GM19099 (cell line): ENCODE measurements around the gene DLG2.

Experiments used
- POLR2A ChIP-seq: IDR thresholded peaks from 3 replicates; pipeline ENCODE4 v1.6.1; 2011; ENCODE audit warnings: low read depth; ENCODE audit not compliant: insufficient read length; ENCODE audit errors: extremely low read depth

The DLG2 gene

DNA sequence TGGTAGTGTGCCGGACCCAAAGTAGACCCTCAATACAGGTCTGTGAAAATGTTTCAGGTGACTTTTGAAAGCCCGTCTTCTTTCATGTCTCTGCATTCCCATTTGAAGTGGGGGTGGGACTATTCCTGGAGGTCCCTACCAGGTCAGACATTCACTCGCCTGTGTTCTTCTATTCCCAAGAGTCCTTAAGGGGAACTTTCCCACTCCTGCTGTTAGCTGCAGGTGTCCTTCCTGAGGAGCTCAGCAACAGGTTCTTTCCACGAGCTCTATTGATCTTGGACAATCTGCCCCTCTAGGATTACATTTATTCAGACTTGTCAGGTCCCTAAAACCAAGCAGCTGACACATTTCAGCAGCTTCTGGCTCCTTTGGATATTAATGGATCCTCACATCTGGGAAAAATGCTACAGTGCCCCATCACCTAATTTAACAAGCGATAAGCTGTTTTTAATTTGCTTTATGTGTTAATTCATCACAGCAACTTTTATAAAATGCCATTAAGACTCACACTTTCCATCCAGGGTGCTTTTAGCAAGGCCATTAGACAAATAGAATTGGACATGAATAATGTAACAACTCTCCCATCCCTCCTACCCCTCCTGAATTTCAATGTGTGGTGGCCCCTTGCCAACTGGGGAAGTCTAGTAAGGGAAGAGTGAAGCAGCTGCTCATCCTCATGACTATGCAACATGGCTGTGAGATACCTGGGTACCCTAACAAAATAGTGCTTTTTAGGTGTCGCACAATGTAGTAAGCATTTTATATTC is 2081.5 kb downstream of the DLG2 start:
- no peak for TF ChIP-seq POLR2A

DNA sequence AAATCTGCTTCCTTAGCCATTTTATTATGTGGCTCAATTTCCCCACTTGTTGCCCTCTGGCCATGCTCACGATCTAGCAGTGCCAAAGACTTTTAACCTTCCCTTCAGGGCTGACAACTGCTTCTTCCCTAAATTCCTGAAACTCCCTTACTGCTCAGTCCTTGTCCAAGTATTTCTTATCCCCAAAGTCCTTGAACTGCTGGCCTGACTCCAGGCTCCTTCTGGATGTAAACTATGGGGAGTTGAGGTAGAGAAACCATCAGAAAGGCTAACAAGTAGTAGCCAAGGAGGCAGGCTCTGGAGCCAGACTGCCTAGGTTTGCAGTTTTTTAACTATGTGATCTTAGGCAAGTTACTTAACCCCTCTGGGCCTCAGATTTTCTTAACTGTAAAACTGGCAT is 2082.3 kb downstream of the DLG2 start:
- no peak for TF ChIP-seq POLR2A

DNA sequence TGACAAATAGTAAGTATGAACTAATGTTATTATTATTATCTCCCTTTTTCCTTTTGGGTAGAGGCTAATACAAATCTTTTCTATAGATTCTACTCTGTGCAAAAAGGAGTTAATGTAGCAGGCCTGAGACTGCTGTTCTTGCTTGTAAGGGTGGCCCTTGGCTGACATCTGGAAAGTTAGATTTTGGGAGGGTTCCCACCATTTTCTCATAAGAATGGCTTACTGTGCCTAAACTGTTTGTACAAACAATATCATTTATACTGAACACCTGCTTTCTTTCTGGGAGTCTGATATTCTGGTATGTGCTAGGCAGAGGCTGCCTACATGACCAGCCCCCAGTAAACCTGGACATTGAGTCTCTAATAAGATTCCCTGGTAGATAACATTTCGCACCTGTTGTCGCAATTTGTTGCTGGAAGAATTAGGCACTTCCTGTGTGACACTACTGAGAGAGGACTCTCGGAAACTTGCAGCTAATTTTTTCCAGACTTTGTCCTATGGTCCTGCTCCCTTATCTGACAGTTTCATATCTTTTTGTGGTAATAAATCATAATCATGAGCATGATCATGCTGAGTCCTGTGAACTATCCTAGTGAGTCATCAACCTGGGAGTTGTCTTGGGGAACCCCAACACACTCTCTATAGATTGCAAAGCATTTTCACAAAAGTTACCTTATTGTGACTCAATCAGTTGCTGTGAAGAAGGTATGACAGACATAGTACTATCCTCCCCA is 2083.3 kb downstream of the DLG2 start:
- TF ChIP-seq POLR2A, result no peak

DNA sequence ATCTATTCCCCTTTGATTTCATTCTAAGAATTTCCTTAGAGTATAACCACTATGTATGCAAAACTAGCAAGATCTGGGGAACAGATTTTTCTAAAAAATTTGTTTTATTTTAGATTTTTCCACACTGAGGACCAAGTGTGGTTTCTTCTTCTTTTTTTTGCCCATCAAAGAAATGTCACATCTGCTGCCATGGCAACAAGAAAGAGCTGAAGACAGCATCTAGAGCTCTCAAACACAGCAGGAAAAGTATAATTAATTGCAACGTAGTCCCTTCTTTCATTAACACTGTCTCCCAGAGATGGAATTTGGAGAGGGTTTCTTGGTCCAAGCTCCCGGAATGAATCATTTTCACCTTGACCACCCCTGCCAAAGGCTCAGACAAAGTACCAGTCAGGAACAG is 2084.3 kb downstream of the DLG2 start:
- no peak for TF ChIP-seq POLR2A

DNA sequence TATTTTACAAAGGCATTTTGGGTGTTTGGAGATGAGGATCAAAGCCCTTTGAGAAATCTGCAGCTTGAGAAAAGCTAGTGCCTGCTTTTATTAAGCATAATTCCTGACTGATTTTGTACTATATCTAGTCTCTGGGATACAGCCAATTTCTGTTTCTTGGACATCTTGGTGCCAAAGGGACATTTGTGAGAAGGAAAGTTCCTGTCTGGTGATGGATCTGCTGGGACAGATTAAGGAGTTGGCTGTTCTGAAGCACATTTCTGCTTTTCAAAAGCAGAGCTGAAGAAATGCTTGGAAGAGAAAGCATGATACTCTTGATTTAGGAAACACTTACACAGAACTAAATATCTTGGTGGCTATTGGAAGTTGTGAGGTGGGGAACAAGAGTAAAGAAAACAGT is 2086.4 kb downstream of the DLG2 start:
- no peak for TF ChIP-seq POLR2A

DNA sequence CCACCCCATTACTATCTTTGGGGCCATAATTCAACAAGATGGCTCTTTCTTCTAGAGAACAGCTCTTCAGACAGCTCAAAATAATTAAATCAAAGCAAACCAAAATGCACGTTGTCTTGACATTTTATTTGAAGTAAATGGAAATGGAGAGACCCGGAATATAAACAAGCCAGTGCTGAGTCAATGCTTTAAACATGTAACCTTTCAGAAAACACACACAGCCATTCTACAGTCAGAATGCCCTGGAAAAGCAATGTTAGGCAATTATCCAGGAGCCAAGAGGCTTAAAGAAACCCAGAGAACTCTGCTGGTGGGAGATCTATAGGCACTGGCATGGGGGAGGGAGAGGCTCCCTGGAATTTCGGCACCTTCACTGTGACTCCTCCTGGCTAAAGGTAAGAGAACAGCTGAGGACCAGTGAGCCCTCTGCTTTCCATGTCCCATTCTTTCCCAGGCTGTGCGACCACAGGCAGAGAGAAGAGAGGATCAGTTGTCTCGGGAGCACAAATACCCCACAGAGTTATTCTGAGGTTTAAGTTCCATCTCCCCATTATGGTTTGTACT is 2086.9 kb downstream of the DLG2 start:
- TF ChIP-seq POLR2A, result no peak

DNA sequence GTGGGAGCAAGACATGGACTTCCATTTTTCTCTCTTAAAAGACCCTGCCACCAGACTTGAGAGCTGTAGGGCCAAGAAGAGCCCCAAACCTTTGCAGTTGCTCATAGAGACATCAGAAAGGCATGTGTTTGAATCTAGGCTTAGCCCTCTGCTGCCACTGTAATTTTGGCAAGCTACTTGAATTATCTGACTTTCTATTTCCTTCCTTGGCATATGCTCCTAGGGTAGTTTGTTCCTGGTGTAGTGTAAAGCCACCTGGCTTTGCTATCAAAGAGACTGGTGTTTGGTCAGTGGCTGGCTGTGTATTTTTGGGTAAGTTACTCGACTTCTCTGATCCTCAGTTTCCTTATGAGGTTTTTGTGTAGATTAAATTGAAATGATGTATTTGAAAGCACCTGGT is 2088.9 kb downstream of the DLG2 start:
- no peak for TF ChIP-seq POLR2A

DNA sequence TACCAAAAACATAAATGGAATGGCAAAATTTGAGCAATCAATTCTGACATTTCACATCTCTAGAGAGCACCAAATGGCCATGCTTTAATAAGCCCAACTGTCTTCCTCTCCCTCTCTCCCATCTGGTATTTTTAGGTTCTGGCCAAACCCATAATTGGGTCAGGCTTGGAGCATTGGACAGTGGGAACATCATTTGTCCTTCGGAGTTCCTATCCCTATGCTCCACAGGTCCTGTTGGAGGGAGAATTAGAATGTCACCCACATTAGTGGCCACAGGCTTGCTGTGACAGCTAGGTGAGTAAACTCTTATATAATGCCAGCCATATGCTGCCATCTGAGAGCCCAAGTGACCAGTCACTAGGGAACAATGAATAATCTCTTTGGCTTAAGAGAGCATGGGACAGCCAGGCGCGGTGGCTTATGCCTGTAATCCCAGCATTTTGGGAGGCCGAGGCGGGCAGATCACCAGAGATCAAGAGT is 2090.0 kb downstream of the DLG2 start:
- TF ChIP-seq POLR2A, result no peak

DNA sequence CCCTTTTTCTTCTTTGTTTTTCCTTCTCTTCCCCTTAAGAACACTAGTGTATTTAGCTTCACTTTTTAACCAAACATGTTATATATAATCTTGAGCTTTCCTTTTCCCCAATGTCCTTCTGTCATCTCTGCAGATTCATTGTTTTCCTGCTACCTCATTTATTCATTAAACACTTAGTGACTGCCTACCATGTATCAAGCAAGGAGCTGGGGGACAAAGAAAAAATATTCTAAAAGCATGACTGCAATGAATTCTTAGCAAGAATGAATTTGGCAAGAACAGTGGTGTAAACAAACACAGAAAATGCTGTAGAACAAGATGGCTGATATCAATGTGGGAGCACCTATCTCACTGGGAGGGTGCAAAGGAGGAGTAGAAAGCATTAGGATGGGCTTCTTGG is 2094.0 kb downstream of the DLG2 start:
- TF ChIP-seq POLR2A, result no peak

DNA sequence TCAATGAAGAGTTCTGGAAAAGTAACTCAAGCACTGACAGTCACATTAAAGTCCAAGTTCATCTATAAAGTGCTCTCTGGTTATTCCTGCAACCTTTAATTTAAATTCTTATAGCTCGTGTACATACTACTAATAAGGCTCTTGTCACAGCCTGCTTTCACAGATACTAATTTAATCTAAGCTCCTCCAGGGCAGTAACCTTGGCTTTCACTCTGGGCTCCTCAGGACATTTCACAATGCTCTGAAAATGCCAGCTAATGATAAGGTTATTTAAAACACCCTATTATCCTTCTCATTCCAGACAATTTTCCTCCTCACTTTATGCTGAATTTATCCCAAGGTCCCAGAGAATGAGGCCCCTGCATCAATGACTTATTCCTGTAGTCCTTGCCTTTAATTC is 2098.3 kb downstream of the DLG2 start:
- no peak for TF ChIP-seq POLR2A

DNA sequence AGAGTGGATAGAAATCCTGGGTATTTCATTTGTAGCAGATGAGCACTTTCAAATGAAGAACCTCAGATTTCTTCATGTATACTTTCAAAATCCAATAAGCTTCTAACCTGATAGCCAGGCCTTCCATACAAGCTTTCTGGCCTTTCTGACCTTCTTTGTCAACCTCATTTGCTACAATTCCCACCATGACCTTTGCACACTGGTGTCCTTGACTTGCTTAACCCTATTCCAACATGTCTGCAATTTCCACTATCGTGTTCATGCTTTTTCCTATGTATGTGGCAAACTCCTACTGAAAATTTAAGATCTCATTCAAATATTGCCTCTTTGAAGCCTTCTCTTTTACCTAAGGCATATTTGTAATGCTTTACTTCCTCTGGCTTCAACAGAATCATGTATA is 2098.9 kb downstream of the DLG2 start:
- no peak for TF ChIP-seq POLR2A

DNA sequence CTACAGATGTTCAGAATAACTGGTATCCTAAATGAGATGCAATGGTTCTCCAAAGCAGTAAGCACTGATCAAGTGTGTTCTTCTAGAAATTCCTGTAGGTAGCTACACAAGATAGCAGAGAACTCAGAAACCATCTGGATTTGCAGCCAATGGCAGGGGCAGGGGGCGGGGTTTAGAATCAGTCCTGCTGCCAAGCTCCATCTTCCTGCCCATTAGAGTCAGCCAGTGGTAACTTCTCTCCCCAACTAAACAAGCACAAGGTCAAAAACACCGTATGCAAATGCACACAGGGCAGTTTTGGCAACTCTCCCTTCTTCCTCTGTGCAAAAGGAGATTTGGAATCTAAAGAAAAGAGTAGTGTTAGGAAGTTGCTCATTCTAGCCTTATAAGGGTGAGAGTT is 2103.5 kb downstream of the DLG2 start:
- no peak for TF ChIP-seq POLR2A

DNA sequence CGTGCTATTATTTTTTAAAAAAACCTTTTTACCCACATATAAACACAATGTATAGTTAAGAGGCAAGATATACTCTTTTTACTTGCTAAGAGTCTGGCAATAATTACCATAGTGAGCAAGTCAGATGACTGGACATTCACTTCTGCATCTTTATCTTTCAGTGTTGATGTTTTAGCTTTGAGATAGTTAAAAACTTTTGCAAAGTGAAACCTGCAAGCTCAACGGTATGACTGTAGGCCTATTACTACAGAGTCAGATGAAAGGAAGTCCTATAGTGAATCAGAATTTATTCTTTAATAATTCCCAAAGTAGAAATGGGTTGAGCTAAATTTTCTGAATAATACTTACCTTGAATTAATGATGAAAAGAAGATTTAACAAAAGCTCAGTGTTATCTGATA is 2104.2 kb downstream of the DLG2 start:
- no peak for TF ChIP-seq POLR2A

DNA sequence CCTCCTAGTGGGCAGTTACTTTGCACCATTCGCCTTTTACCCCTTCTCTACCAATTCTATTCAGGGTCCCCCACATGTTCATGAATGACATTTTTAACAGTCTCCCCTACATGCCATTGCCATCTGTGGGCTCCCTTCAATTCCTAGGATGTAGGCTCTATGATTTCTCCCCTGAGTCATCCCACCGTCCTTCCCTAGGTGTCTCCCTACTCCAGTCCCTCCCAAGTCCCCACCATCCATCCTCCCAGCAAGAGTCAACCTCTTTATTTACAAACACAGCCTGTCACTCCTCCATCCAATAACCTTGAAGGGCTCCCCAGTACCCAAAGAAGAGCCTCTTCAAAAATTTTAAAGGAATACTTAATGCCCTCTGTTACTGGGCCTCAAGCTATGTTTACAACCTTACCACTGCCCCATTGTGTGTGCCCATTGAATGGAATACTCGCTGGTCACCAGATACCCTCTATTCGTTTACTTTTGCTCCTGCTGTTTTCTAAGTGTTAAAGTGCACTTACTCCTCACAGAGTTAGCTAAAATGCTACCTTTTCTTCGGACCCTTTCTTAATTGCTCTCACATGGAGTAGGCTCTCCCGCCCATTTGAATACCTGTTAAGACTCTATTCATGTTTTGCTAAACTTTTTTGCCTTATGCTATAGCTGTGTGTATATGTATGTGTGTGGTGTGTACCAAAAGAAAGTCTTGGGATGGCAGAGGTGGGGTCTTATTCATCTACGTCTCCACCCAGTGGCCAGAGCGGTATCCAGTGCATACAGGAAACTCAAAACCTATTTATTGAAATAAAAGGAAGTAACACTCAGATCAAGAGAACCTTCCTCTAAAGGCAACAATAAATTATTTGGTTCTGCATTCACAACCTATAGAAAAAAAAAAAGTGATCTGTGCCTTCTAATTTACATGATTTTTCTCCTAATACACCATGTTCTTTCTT is 2105.2 kb downstream of the DLG2 start:
- TF ChIP-seq POLR2A, result no peak

DNA sequence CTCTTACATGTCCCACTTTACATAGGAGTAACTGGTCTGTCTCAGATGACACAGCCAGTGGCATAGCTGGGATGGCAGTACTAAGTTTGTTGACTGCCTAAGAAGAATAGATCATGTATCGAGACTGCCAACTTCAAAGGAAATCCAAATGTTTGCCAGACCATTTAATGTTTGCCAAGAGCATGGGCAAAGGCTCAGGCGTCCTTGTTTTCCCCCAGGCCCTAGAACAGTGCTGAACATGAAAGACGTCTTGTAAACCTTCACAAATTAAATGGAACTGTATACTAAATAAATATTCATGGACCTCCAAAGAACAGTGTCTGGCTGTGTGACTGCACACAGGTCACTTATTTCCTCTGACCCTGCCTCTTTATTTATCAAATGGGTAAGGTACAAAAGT is 2106.3 kb downstream of the DLG2 start:
- TF ChIP-seq POLR2A, result no peak
